Suprapubic skin (tissue), 4 donors: ENCODE measurements around the gene FAR2. TPM values are rescaled to one million over a fixed set of nuclear protein-coding genes. Genes with fewer than 3 reads are reported as not detected.

Source experiments
- DNase-seq, 2 donors: peaks; one replicate each; pipeline ENCODE4 v3.0.0-alpha.2; 2019; ENCODE audit warnings: low spot score in 2 of 2
- H3K27ac ChIP-seq: fragments of 200-600 bp; sonication (generic); one replicate; pipeline ENCODE4 v1.5.1; 2019
- H3K27me3 ChIP-seq: fragments of 200-600 bp; sonication (generic); one replicate; pipeline ENCODE4 v1.5.1; 2019
- H3K36me3 ChIP-seq: fragments of 200-600 bp; sonication (generic); one replicate; pipeline ENCODE4 v1.5.1; 2019
- H3K4me1 ChIP-seq: fragments of 200-600 bp; sonication (generic); one replicate; pipeline ENCODE4 v1.5.1; 2019
- H3K4me3 ChIP-seq: fragments of 200-600 bp; sonication (generic); one replicate; pipeline ENCODE4 v1.5.1; 2019; ENCODE audit warnings: mild to moderate bottlenecking
- H3K9me3 ChIP-seq: fragments of 200-600 bp; sonication (generic); one replicate; pipeline ENCODE4 v1.5.1; 2019
- CTCF ChIP-seq, 2 donors: fragments of 200-600 bp in 1 of 2; fragments of 450-650 bp in 1 of 2; sonication (generic) in 1 of 2; IDR thresholded peaks; one replicate each; pipeline ENCODE4 v1.5.1; 2016 to 2019; ENCODE audit warnings: antibody characterized with exemption in 2 of 2, mild to moderate bottlenecking in 1 of 2, moderate library complexity in 1 of 2
- EP300 ChIP-seq: sonication (generic); formaldehyde crosslinking; IDR thresholded peaks from one replicate; pipeline ENCODE4 v1.6.1; 2017; ENCODE audit warnings: antibody characterized with exemption
- POLR2A ChIP-seq, 2 donors: fragments of 450-650 bp; IDR thresholded peaks; one replicate each; pipeline ENCODE4 v1.6.1; 2017; ENCODE audit warnings: antibody characterized with exemption in 2 of 2, mild to moderate bottlenecking in 2 of 2, moderate library complexity in 2 of 2
- POLR2AphosphoS5 ChIP-seq, 3 donors: sonication (generic); formaldehyde crosslinking; IDR thresholded peaks; one replicate each; pipeline ENCODE4 v1.6.1; 2017; ENCODE audit warnings: antibody characterized with exemption in 3 of 3
- WGBS: methylation state at CpG from one replicate; pipeline ENCODE4 v1.1.5; 2018; 5-methylcytosine and 5-hydroxymethylcytosine counted together
- total RNA-seq, 4 donors: library from RNA; depleted of rRNA; stranded (reverse); fragments of >200 nt; gene quantifications; one replicate each; pipeline ENCODE4 v1.1.0, GENCODE V29; 2016

The FAR2 gene
- total RNA-seq, 4 donors from 2014 or later, result 20.0 to 41.8 (median 30.6) TPM

DNA sequence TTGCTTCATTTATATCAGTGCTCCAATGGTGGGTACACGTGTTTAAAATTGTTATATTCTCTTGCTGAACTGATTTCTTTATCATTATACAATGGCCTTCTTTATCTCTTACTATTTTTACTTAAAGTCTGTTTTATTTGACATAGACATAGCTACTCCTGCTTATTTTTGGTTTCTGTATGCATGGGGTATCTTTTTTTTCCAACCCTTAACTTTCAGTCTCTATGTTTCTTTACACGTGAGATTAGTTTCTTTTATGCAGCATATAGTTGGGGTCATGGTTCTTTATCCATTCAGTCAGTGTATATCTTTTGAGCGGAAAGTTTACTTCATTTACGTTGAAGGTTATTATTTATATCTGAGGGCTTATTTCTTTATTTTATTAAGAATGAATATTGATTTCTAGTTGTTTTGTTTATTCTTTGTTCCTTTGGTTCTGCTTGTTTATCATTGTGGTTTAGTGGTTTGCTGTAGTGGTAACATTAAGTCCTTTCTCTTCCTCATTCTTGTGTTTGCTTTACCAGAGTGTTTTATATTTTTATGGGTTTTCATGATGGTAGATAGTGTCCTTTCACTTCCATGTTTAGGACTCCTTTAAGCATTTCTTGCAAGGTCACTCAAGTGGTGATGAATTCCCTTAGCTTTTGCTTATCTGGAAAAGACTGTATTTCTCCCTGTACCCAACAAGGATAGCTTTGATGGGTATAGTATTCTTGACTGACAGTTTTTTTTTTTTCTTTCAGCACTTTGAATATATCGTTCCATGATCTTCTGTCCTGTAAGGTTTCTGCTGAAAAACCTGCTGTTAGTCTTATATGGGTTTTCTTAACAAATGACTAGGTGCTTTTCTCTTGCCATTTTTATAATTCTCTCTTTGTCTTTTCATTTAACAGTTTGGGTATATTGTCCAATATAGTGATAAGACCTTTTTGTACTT lies 38.3 kb upstream of the FAR2 start:
- DNase-seq, result no peak
- H3K27me3 ChIP-seq, result no peaks in the 10 kb centered on the region
- H3K36me3 ChIP-seq, result no peaks in the 10 kb centered on the region
- no peaks in the 10 kb centered on the region for H3K4me1 ChIP-seq
- no peak overlapping the region for H3K27ac ChIP-seq
- H3K4me3 ChIP-seq, result no peak overlapping the region
- no peaks in the 10 kb centered on the region for H3K9me3 ChIP-seq
- 74% methylated on average over 5 of the region's 5 CpGs for WGBS
- TF ChIP-seq POLR2AphosphoS5 (IDR thresholded peaks at IDR 0.05), result no peak
- no peak for TF ChIP-seq POLR2A (IDR thresholded peaks at IDR 0.05)
- no peak for TF ChIP-seq EP300
- TF ChIP-seq CTCF (IDR thresholded peaks at IDR 0.05), result no peak

GRCh38 chr12:29113101-29113500 lies 36.0 kb upstream of the FAR2 start:
- H3K27ac ChIP-seq, result no peak overlapping the region
- no peak for DNase-seq
- H3K4me1 ChIP-seq, result no peaks in the 10 kb centered on the region
- no peaks in the 10 kb centered on the region for H3K27me3 ChIP-seq
- H3K4me3 ChIP-seq, result no peak overlapping the region
- TF ChIP-seq POLR2A (IDR thresholded peaks at IDR 0.05), result no peak
- TF ChIP-seq CTCF (IDR thresholded peaks at IDR 0.05), result no peak
- TF ChIP-seq EP300, result no peak
- no peak for TF ChIP-seq POLR2AphosphoS5 (IDR thresholded peaks at IDR 0.05)
- H3K9me3 ChIP-seq, result no peaks in the 10 kb centered on the region
- 40% methylated on average over 2 of the region's 2 CpGs for WGBS
- H3K36me3 ChIP-seq, result no peaks in the 10 kb centered on the region

DNA sequence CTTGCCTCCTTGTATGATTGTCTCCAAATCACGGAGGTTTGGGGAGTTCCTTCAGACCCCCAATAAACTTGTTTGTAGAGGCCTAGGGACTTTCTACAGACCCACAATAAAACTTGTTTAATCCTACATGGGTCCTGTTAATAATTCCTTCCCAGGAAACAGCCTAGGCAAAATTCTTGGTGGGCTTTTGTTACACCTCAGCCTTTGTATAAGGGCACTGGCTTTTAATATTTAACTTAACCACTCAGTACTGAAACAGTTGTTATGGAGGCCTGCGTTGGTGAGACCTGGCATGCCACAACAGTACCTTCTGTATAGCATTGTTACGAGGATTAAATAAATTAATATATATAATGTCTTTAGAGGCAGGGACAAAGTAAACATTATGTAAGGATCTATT lies 32.7 kb upstream of the FAR2 start:
- WGBS, result 84% methylated on average over 3 of the region's 3 CpGs
- Histone ChIP-seq H3K27me3 (no peaks in the 10 kb centered on the region), H3K4me1 (no peaks in the 10 kb centered on the region), H3K36me3 (no peaks in the 10 kb centered on the region), H3K27ac (no peak overlapping the region), H3K9me3 (no peaks in the 10 kb centered on the region), H3K4me3 (no peak overlapping the region)
- no peak for DNase-seq
- no peak for TF ChIP-seq POLR2A (IDR thresholded peaks at IDR 0.05)
- TF ChIP-seq CTCF (IDR thresholded peaks at IDR 0.05), result no peak
- no peak for TF ChIP-seq EP300

- DNase-seq, result no peak
- Histone ChIP-seq H3K27me3 (no peaks in the 10 kb centered on the region), H3K36me3 (no peaks in the 10 kb centered on the region), H3K4me1 (no peaks in the 10 kb centered on the region), H3K27ac (no peak overlapping the region), H3K9me3 (no peaks in the 10 kb centered on the region), H3K4me3 (no peak overlapping the region)
- no peak for TF ChIP-seq POLR2AphosphoS5 (IDR thresholded peaks at IDR 0.05)
- WGBS, result 73% methylated on average over 1 of the region's 1 CpG
Observed at GRCh38 chr12:29131539-29131938, 17.5 kb upstream of the FAR2 start.

GRCh38 chr12:29132316-29132715 lies 16.8 kb upstream of the FAR2 start:
- no peak for TF ChIP-seq POLR2AphosphoS5 (IDR thresholded peaks at IDR 0.05)
- no peak for TF ChIP-seq EP300
- no peak for TF ChIP-seq CTCF (IDR thresholded peaks at IDR 0.05)
- TF ChIP-seq POLR2A (IDR thresholded peaks at IDR 0.05), result no peak
- H3K27me3 ChIP-seq, result no peaks in the 10 kb centered on the region
- no peak for DNase-seq
- H3K27ac ChIP-seq, result no peak overlapping the region
- 90% methylated on average over 6 of the region's 6 CpGs for WGBS
- H3K36me3 ChIP-seq, result no peaks in the 10 kb centered on the region
- H3K9me3 ChIP-seq, result no peaks in the 10 kb centered on the region
- H3K4me3 ChIP-seq, result no peak overlapping the region
- H3K4me1 ChIP-seq, result no peaks in the 10 kb centered on the region
